Esophagus squamous epithelium (tissue), 5 donors: ENCODE data around the gene GALNT17. TPM values are rescaled to one million over a fixed set of nuclear protein-coding genes. Genes with fewer than 3 reads are reported as not detected.

Experiments
- DNase-seq: peaks from one replicate; lab custom pipeline; 2025; lab: John Stamatoyannopoulos, UW
- H3K27ac ChIP-seq, 4 donors: fragments of 200-600 bp; sonication (generic); one replicate each; pipeline ENCODE4 v1.5.1; 2016 to 2019; ENCODE audit warnings: mild to moderate bottlenecking in 1 of 4
- H3K27me3 ChIP-seq, 4 donors: fragments of 200-600 bp; sonication (generic); 1 replicate in 3 of 4; 2 replicates in 1 of 4; pipeline versions ENCODE4 v1.5.1 to v1.6.0; 2017 to 2021; ENCODE audit warnings: antibody characterized with exemption in 1 of 4
- H3K36me3 ChIP-seq, 3 donors: fragments of 200-600 bp; sonication (generic); one replicate each; pipeline ENCODE4 v1.5.1; 2016 to 2019
- H3K4me1 ChIP-seq, 3 donors: fragments of 200-600 bp; sonication (generic); one replicate each; pipeline ENCODE4 v1.5.1; 2017 to 2019
- H3K4me3 ChIP-seq, 4 donors: fragments of 200-600 bp; sonication (generic); 1 replicate in 3 of 4; 2 replicates in 1 of 4; pipeline ENCODE4 v1.5.1; 2016 to 2019; ENCODE audit warnings: mild to moderate bottlenecking in 2 of 4, moderate library complexity in 1 of 4
- H3K9me3 ChIP-seq, 3 donors: fragments of 200-600 bp; sonication (generic); one replicate each; pipeline ENCODE4 v1.5.1; 2016 to 2019
- POLR2A ChIP-seq, 4 donors: fragments of 450-650 bp; IDR thresholded peaks; one replicate each; pipeline ENCODE4 v1.6.1; 2017; ENCODE audit warnings: antibody characterized with exemption in 4 of 4, mild to moderate bottlenecking in 4 of 4, moderate library complexity in 3 of 4
- WGBS, 2 donors: methylation state at CpG; one replicate each; pipeline ENCODE4 v1.1.5; 2018; 5-methylcytosine and 5-hydroxymethylcytosine counted together
- intact Hi-C: fragments of 100-400 bp; cut with DNase I; formaldehyde crosslinking; loops from one replicate; pipeline ENCODE4 v1.15.0; 2022
- total RNA-seq, 4 donors: library from RNA; depleted of rRNA; stranded (reverse); fragments of >200 nt; gene quantifications; one replicate each; pipeline ENCODE4 v1.1.0, GENCODE V29; 2016
- TF ChIP-seq, protein P1 (sequence below), 6 experiments: fragments of 450-650 bp in 4 of 6; fragments of 200-600 bp in 2 of 6; sonication (generic) in 2 of 6; IDR thresholded peaks; one replicate each; pipeline ENCODE4 v1.5.1; 2016 to 2019; ENCODE audit warnings: antibody characterized with exemption in 6 of 6, mild to moderate bottlenecking in 4 of 6, moderate library complexity in 4 of 6
- donor health status: DM: yes; HTN: yes; CAD: no.

The GALNT17 gene
- total RNA-seq, 4 donors from 2014 or later, result 1.6 to 22.1 (median 2.5) TPM

DNA sequence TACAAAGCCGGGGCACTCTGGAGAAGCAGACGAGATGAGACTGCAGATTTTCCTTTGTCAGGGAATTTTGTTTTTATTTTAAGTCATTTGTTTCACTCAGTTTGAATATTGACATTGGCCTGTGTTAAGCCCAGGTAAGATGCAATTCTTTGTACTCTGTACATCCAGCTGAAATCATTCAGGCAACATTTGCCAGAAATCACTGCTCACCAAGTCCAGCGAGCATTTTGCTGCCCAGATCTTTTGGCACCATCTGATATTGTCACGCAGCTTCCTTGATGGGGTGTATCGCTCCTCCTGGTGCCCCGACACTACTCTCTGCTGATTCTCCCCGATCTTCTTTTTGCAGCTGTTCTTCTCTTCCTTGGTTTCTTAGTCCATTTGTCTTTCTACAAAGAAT, 261.7 kb downstream of the GALNT17 start:
- no peak for TF ChIP-seq POLR2A (IDR thresholded peaks at IDR 0.05)
- TF ChIP-seq, protein P1, sequence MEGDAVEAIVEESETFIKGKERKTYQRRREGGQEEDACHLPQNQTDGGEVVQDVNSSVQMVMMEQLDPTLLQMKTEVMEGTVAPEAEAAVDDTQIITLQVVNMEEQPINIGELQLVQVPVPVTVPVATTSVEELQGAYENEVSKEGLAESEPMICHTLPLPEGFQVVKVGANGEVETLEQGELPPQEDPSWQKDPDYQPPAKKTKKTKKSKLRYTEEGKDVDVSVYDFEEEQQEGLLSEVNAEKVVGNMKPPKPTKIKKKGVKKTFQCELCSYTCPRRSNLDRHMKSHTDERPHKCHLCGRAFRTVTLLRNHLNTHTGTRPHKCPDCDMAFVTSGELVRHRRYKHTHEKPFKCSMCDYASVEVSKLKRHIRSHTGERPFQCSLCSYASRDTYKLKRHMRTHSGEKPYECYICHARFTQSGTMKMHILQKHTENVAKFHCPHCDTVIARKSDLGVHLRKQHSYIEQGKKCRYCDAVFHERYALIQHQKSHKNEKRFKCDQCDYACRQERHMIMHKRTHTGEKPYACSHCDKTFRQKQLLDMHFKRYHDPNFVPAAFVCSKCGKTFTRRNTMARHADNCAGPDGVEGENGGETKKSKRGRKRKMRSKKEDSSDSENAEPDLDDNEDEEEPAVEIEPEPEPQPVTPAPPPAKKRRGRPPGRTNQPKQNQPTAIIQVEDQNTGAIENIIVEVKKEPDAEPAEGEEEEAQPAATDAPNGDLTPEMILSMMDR (IDR thresholded peaks at IDR 0.05), result no peak
- intact Hi-C loops, result no loop called here
- Histone ChIP-seq H3K27me3 (no peaks in the 10 kb centered on the region), H3K36me3 (no peaks in the 10 kb centered on the region), H3K4me3 (no peak overlapping the region), H3K9me3 (no peaks in the 10 kb centered on the region), H3K4me1 (no peaks in the 10 kb centered on the region), H3K27ac (no peak overlapping the region)
- no peak for DNase-seq
- 52 to 57% methylated on average over 7 of the region's 7 CpGs for WGBS, 2 donors

DNA sequence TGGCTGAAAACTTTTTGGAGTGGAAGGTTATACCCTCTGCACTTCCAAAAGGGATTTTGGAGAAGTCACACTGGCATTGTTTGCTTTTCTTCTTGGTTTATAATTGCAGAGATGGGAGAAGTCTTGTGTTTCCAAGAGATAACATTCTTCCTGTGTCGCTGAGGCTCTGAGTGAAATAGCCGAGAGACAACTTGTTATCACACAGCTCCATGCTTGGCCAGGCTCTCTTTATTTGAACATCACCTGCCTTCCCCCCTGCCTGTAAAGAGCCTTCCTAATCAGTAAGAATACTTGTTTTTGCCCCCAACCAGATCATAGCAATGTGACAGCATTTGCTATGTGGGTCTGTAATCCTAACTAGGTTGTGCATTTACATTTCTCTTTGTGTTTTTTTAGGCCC, 270.7 kb downstream of the GALNT17 start:
- no peak for TF ChIP-seq POLR2A (IDR thresholded peaks at IDR 0.05)
- TF ChIP-seq, protein P1 (IDR thresholded peaks at IDR 0.05), result no peak

DNA sequence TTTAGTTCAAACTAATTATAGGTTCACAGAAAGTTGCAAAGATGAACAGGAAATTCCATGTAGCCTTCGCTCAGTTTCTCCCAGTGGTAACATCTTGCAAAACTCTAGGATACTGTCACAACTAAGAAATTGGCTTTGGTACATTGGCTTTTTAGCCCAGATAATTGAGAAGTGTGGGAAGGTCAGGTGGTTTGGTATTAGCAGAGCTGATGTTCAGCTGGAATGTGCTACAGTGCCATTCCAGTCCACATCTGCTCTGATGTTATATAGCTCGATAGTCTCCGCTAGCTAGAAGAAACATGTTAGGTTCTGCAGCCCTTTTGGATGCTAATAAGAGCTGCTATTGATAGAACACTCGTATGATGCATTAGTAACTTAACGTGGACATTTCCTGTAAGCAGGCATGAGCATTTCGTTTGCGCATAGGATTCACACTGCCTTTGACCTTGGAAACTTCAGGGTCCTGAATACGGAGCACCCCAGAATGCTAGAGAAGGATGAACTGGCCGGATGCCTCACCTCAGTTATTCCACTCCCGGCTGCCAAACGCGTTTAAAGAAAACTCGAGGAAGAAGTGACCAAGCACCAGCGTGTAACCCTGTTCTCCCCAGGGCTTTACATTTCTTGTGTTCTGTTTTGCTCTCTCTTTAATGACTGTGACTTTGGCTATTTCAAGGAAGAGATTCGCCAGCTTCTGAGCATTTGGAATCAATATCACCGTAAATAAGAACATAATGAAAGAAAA, 271.4 kb downstream of the GALNT17 start:
- H3K4me3 ChIP-seq, result no peak overlapping the region
- 60 to 73% methylated on average over 16 of the region's 16 CpGs for WGBS, 2 donors
- no peak for DNase-seq
- H3K4me1 ChIP-seq, result no peaks in the 10 kb centered on the region
- no peak overlapping the region for H3K27ac ChIP-seq
- no peaks in the 10 kb centered on the region for H3K9me3 ChIP-seq
- H3K36me3 ChIP-seq, result no peaks in the 10 kb centered on the region
- intact Hi-C loops, result no loop called here
- H3K27me3 ChIP-seq, result no peaks in the 10 kb centered on the region
- TF ChIP-seq, protein P1 (IDR thresholded peaks at IDR 0.05), result no peak
- TF ChIP-seq POLR2A (IDR thresholded peaks at IDR 0.05), result no peak

More for the DNA sequence above, 270.7 kb downstream of the GALNT17 start:
- WGBS, 2 donors, result 59 to 85% methylated on average over 2 of the region's 2 CpGs
- Histone ChIP-seq H3K9me3 (no peaks in the 10 kb centered on the region), H3K4me3 (no peak overlapping the region), H3K36me3 (no peaks in the 10 kb centered on the region), H3K4me1 (no peaks in the 10 kb centered on the region), H3K27me3 (no peaks in the 10 kb centered on the region), H3K27ac (no peak overlapping the region)
- DNase-seq, result no peak
- intact Hi-C loops, result no loop called here

DNA sequence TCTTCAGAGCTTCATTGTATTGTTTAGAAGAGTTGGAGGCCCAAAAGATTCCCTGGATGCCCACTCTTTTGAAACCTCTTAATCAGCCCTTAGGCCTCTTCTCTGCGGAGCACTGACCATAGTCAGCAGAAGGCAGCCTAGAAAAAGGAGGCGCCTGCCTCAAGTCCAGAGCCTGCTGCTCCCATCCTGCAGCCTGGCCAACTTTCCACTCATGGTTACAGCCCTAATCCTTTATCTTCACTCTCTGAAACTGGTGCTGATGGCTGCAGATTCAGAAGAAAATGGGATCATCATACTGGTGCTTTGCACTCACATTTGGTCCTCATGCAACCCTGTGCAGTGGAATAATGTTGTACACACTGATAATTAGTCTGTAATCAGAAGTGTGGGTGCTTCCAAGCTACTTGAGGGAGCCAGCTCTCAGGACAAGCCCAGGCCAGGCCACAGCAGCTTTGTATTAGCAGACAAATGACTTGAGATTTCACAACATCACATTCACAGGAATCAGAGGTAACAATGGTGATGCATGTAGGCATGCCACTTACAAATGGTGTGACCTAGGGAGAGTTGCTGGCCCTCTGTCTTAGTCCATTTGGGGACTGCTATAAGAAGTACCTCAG, 272.9 kb downstream of the GALNT17 start:
- Histone ChIP-seq H3K27ac (no peak overlapping the region), H3K9me3 (peaks cover 0 to 7% (median 0%) of the 10 kb centered on the region in 3 donors), H3K4me3 (no peak overlapping the region), H3K4me1 (no peaks in the 10 kb centered on the region), H3K36me3 (no peaks in the 10 kb centered on the region), H3K27me3 (no peaks in the 10 kb centered on the region)
- DNase-seq, result no peak
- TF ChIP-seq, protein P1 (IDR thresholded peaks at IDR 0.05), result no peak
- no peak for TF ChIP-seq POLR2A (IDR thresholded peaks at IDR 0.05)
- WGBS, 2 donors, result 78% methylated on average over 2 of the region's 2 CpGs; no CpG with 5 or more reads in 1 of the 2 donors
- intact Hi-C loops, result no loop called here

DNA sequence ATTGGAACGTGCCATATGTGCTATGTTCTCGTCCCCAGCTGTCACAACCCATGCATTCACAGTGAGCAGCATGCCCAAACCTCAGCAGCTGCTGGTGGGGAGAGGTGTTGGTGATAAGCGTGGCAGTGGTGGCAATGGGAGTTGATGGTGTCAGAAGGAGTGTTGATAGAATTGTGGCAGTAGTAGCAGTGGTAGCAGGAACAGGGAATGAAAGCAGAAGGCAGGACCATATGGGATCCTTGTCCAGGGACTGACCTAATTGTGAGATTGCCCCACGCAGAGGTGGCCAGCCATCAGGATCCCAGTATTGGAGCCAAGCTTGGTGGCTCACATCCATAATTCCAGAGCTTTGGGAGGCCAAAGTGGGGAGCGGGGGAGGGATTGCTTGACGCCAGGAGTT, 276.3 kb downstream of the GALNT17 start:
- H3K9me3 ChIP-seq, result peaks cover 0 to 9% (median 0%) of the 10 kb centered on the region in 3 donors
- intact Hi-C loops, result no loop called here
- WGBS, 2 donors, result 52 to 82% methylated on average over 4 to 6 of the region's 6 CpGs

More for the DNA sequence above, 276.3 kb downstream of the GALNT17 start:
- Histone ChIP-seq H3K27me3 (no peaks in the 10 kb centered on the region), H3K36me3 (no peaks in the 10 kb centered on the region), H3K4me1 (no peaks in the 10 kb centered on the region), H3K27ac (no peak overlapping the region), H3K4me3 (no peak overlapping the region)
- TF ChIP-seq, protein P1 (IDR thresholded peaks at IDR 0.05), result no peak
- TF ChIP-seq POLR2A (IDR thresholded peaks at IDR 0.05), result no peak
- no peak for DNase-seq
